SJSA1 (cell line): ENCODE data around the gene TBC1D8. TPM values are rescaled to one million over a fixed set of nuclear protein-coding genes. Genes with fewer than 3 reads are reported as not detected.
A peak's percentile ranks its signal among the peaks of the same experiment; 100 is the strongest.

ENCODE experiments used
- DNase-seq, 2 experiments: peaks; one replicate each; pipeline ENCODE4 v3.0.0-alpha.2; 2015 to 2020; ENCODE audit warnings: low spot score in 2 of 2, low read depth in 1 of 2
- H3K27ac ChIP-seq: fragments of 250-450 bp; sonication (Bioruptor Pico); 2 replicates; pipeline ENCODE4 v1.5.1; 2020; ENCODE audit warnings: mild to moderate bottlenecking, moderate library complexity
- H3K27me3 ChIP-seq: fragments of 250-450 bp; sonication (Bioruptor Pico); replicated peaks from 2 replicates; pipeline ENCODE4 v1.5.1; 2020; ENCODE audit warnings: mild to moderate bottlenecking, moderate library complexity
- H3K36me3 ChIP-seq: fragments of 250-450 bp; sonication (Bioruptor Pico); 2 replicates; pipeline ENCODE4 v1.5.1; 2020; ENCODE audit warnings: mild to moderate bottlenecking
- H3K4me1 ChIP-seq: fragments of 250-450 bp; sonication (Bioruptor Pico); replicated peaks from 2 replicates; pipeline ENCODE4 v1.6.1; 2021; ENCODE audit warnings: mild to moderate bottlenecking
- H3K4me3 ChIP-seq: fragments of 250-450 bp; sonication (Bioruptor Pico); 2 replicates; pipeline ENCODE4 v1.5.1; 2020; ENCODE audit warnings: mild to moderate bottlenecking
- H3K9me3 ChIP-seq: fragments of 250-450 bp; sonication (Bioruptor Pico); replicated peaks from 2 replicates; pipeline ENCODE4 v1.5.1; 2020; ENCODE audit warnings: mild to moderate bottlenecking
- total RNA-seq: library from RNA; depleted of rRNA; stranded (reverse); fragments of >200 nt; shearing (Covaris generic); gene quantifications from 2 replicates; pipeline ENCODE4 v1.2.3, GENCODE V29; 2014

Gene TBC1D8
- total RNA-seq, 1 experiment from 2014 or later, result 18.6 TPM

DNA sequence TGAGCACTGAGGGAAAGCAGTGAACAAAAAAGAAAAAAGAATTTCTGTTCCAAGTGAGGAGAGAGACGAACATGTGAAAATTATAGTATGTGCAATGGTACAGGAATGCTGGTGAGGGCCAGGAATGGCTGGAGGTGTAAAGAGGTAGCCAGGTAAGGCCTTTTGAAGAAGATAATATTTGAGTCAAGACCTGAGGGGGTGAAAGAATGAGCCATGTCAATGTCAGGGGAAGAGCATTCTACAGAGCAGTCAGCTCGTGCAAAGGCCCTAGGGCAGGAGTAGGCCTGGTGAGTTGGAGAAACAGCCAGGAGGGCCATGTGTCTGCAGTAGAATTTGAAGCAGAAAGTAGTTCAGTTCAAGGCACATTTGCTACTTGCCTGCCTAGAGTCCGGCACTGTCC, 161.5 kb downstream of the TBC1D8 start:
- Histone ChIP-seq H3K4me1 (no peaks in the 10 kb centered on the region), H3K27me3 (no peaks in the 10 kb centered on the region), H3K9me3 (no peaks in the 10 kb centered on the region), H3K36me3 (no peaks in the 10 kb centered on the region), H3K27ac (no peak overlapping the region), H3K4me3 (no peak overlapping the region)
- DNase-seq, result no peak

DNA sequence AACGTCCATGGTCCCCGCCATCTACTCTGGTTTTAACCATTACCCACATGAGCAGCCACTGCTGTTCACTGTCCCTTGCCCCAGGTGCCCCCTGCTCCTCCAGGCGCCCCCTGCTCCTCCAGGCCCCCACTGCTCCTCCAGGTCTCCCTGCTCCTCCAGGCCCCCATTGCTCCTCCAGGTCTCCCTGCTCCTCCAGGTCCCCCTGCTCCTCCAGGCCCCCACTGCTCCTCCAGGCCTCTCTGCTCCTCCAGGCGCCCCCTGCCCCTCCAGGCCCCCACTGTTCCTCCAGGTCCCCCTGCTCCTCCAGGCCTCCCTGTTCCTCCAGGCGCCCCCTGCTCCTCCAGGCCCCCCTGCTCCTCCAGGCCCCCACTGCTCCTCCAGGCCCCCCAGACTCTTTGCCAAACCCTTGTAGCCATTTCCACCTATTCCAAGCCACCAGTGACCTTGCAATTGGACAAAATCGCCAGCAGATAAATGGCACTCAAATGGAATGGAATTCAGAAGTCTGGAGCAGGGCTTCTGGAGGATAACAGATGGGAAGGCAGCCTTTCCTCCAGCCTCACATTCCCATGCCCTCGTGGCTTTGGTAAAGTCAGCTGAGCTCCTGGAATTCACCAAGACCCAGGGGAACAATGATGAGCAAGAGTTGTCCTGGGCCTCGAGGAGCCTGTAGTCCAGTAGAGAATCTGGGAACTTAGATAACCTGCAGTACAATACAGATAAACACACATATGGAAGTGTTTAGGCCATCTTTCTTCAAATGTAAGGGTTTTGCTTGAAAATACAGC, 162.4 kb downstream of the TBC1D8 start:
- no peaks in the 10 kb centered on the region for H3K4me1 ChIP-seq
- H3K4me3 ChIP-seq, result no peak overlapping the region
- H3K36me3 ChIP-seq, result no peaks in the 10 kb centered on the region
- DNase-seq, result no peak
- no peak overlapping the region for H3K27ac ChIP-seq
- H3K9me3 ChIP-seq, result no peaks in the 10 kb centered on the region
- H3K27me3 ChIP-seq, result no peaks in the 10 kb centered on the region

DNA sequence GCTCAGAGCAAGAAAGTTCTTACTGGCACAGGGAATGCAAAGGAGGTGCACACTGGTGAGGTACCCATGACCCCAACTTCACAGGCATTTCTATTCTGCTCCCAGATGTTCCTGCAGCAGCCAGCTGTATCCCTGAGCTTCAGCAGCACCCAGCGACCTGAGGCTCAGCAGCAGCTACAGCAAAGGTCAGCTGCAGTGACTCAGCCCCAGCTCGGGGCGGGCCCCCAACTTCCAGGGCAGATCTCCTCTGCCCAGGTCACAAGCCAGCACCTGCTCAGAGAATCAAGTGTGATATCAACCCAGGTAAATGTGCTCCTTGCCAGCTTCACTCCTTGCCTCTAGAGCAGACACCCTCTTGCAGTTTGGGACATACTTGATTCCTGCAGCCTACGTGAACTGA, 163.2 kb downstream of the TBC1D8 start:
- H3K36me3 ChIP-seq, result no peaks in the 10 kb centered on the region
- no peak overlapping the region for H3K27ac ChIP-seq
- no peaks in the 10 kb centered on the region for H3K9me3 ChIP-seq
- no peaks in the 10 kb centered on the region for H3K27me3 ChIP-seq
- DNase-seq, result no peak
- H3K4me1 ChIP-seq, result no peaks in the 10 kb centered on the region
- H3K4me3 ChIP-seq, result no peak overlapping the region

GRCh38 chr2:100987536-100987935, 163.6 kb downstream of the TBC1D8 start:
- H3K9me3 ChIP-seq, result no peaks in the 10 kb centered on the region
- H3K4me1 ChIP-seq, result no peaks in the 10 kb centered on the region
- no peaks in the 10 kb centered on the region for H3K27me3 ChIP-seq
- no peak for DNase-seq
- H3K36me3 ChIP-seq, result no peaks in the 10 kb centered on the region
- H3K4me3 ChIP-seq, result no peak overlapping the region
- no peak overlapping the region for H3K27ac ChIP-seq

GRCh38 chr2:100986157-100986556, 165.0 kb downstream of the TBC1D8 start:
- Histone ChIP-seq H3K4me3 (no peak overlapping the region), H3K27me3 (no peaks in the 10 kb centered on the region), H3K27ac (no peak overlapping the region), H3K36me3 (no peaks in the 10 kb centered on the region), H3K9me3 (no peaks in the 10 kb centered on the region), H3K4me1 (no peaks in the 10 kb centered on the region)
- no peak for DNase-seq

GRCh38 chr2:100984892-100985307, 166.3 kb downstream of the TBC1D8 start:
- H3K9me3 ChIP-seq, result no peaks in the 10 kb centered on the region
- no peaks in the 10 kb centered on the region for H3K27me3 ChIP-seq
- no peaks in the 10 kb centered on the region for H3K36me3 ChIP-seq
- no peaks in the 10 kb centered on the region for H3K4me1 ChIP-seq
- H3K27ac ChIP-seq, result no peak overlapping the region
- no peak overlapping the region for H3K4me3 ChIP-seq
- peak; percentile 65 to 76 for DNase-seq

GRCh38 chr2:100983684-100984310, 167.4 kb downstream of the TBC1D8 start:
- no peak overlapping the region for H3K27ac ChIP-seq
- H3K4me3 ChIP-seq, result no peak overlapping the region
- H3K9me3 ChIP-seq, result no peaks in the 10 kb centered on the region
- DNase-seq, result no peak
- H3K4me1 ChIP-seq, result peaks cover 2% of the 10 kb centered on the region
- H3K36me3 ChIP-seq, result no peaks in the 10 kb centered on the region
- H3K27me3 ChIP-seq, result no peaks in the 10 kb centered on the region

DNA sequence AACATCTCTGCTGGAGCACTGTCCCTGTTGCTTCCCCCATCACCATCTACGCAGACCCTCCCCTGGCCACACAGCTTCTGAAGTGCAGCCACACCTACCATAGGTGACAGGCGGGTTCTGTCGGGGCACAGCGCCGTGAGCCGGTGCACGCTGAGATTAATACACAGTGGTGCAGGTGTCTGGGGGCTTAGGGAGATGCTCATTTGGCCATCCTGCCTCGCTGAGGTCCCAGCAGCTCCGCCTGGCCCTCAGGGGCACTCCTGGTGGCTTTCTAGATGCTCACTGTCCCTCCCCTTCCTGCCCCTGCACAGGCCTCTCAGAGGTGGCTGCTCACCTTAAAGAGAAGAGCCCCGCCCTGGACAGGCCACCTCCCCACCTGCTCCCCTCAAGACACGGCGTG, 168.0 kb downstream of the TBC1D8 start:
- H3K36me3 ChIP-seq, result no peaks in the 10 kb centered on the region
- no peak overlapping the region for H3K27ac ChIP-seq
- no peak for DNase-seq
- no peaks in the 10 kb centered on the region for H3K9me3 ChIP-seq
- no peak overlapping the region for H3K4me3 ChIP-seq
- H3K4me1 ChIP-seq, result peaks cover 8% of the 10 kb centered on the region
- no peaks in the 10 kb centered on the region for H3K27me3 ChIP-seq

GRCh38 chr2:100982431-100982861, 168.7 kb downstream of the TBC1D8 start:
- H3K27me3 ChIP-seq, result no peaks in the 10 kb centered on the region
- H3K27ac ChIP-seq, result no peak overlapping the region
- no peak overlapping the region for H3K4me3 ChIP-seq
- H3K36me3 ChIP-seq, result no peaks in the 10 kb centered on the region
- no peaks in the 10 kb centered on the region for H3K9me3 ChIP-seq
- no peak for DNase-seq
- peaks cover 9% of the 10 kb centered on the region for H3K4me1 ChIP-seq

- no peaks in the 10 kb centered on the region for H3K27me3 ChIP-seq
- peaks cover 9% of the 10 kb centered on the region for H3K4me1 ChIP-seq
- H3K36me3 ChIP-seq, result no peaks in the 10 kb centered on the region
- DNase-seq, result no peak
- no peak overlapping the region for H3K4me3 ChIP-seq
- no peaks in the 10 kb centered on the region for H3K9me3 ChIP-seq
- no peak overlapping the region for H3K27ac ChIP-seq
These were observed 170.2 kb downstream of the TBC1D8 start for GRCh38 chr2:100981011-100981410.

- Histone ChIP-seq H3K4me3 (no peak overlapping the region), H3K27ac (no peak overlapping the region), H3K9me3 (no peaks in the 10 kb centered on the region), H3K36me3 (no peaks in the 10 kb centered on the region), H3K4me1 (peaks cover 9% of the 10 kb centered on the region), H3K27me3 (no peaks in the 10 kb centered on the region)
- no peak for DNase-seq
These were observed 171.1 kb downstream of the TBC1D8 start for GRCh38 chr2:100980046-100980445.

GRCh38 chr2:100978582-100979191, 172.5 kb downstream of the TBC1D8 start:
- Histone ChIP-seq H3K4me1 (peaks cover 9% of the 10 kb centered on the region), H3K27ac (no peak overlapping the region; the same call in 1 of the 2 replicates), H3K9me3 (no peaks in the 10 kb centered on the region), H3K36me3 (no peaks in the 10 kb centered on the region), H3K27me3 (no peaks in the 10 kb centered on the region), H3K4me3 (no peak overlapping the region)
- peak in 1 of 2 experiments; percentile 25 for DNase-seq

- DNase-seq, result no peak
- no peaks in the 10 kb centered on the region for H3K27me3 ChIP-seq
- H3K4me3 ChIP-seq, result no peak overlapping the region
- no peaks in the 10 kb centered on the region for H3K9me3 ChIP-seq
- no peak overlapping the region for H3K27ac ChIP-seq
- H3K4me1 ChIP-seq, result peaks cover 9% of the 10 kb centered on the region
- H3K36me3 ChIP-seq, result no peaks in the 10 kb centered on the region
These were observed 173.7 kb downstream of the TBC1D8 start for GRCh38 chr2:100977511-100977910.
